ENCODE results near the gene GNE.
"Not testable (repeated sequence)": the region's sequence is repeated elsewhere in the genome, so short reads cannot be mapped to it uniquely, and the experiment has no call there.

The GNE gene, protein sequence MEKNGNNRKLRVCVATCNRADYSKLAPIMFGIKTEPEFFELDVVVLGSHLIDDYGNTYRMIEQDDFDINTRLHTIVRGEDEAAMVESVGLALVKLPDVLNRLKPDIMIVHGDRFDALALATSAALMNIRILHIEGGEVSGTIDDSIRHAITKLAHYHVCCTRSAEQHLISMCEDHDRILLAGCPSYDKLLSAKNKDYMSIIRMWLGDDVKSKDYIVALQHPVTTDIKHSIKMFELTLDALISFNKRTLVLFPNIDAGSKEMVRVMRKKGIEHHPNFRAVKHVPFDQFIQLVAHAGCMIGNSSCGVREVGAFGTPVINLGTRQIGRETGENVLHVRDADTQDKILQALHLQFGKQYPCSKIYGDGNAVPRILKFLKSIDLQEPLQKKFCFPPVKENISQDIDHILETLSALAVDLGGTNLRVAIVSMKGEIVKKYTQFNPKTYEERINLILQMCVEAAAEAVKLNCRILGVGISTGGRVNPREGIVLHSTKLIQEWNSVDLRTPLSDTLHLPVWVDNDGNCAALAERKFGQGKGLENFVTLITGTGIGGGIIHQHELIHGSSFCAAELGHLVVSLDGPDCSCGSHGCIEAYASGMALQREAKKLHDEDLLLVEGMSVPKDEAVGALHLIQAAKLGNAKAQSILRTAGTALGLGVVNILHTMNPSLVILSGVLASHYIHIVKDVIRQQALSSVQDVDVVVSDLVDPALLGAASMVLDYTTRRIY

DNA sequence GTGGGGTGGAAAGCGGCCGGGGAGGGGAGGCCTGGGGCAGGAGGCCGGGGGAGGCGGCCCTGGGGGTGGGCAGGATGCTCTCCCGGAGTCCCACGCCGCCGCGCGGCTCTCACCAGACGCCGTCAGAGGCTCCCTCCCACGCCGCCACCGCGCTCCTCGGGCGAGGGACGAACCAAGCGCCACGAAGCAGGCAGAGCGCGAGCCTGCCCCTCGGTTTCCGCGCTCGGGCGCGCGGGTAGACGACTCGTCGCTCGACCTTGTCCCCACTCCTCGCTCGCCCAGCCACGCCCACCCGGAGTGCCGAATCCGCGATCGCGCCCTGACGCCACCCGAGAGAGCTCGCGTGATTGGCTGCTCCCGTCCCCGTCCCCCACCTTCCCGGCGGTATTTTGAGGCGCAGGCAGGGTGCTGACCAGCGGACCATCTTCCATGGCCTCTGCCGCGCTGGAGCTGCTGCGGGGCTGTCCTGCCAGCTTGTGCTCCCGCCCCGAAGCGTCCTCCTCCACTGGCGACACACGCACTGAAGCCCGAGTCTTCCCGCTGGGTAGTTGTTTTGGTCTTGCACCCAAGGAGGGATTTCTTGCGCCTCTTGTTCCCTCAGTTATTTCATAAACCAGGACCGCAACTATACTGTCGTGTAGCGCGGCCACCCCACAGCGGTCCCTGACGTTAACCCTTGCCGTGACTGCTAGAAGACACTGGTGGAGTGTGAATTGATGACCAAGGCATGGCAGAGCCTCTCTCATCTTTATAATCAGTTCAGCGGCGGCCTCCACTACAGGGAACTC is at the start of gene GNE:
Gene GNE (minus strand): TSS at position 241 of the 788 bp plus-strand sequence. CDS start 9,093 bp downstream, outside the sequence.
- DNase-seq (ENCODE audit: low read depth), result peak; percentile 97

DNA sequence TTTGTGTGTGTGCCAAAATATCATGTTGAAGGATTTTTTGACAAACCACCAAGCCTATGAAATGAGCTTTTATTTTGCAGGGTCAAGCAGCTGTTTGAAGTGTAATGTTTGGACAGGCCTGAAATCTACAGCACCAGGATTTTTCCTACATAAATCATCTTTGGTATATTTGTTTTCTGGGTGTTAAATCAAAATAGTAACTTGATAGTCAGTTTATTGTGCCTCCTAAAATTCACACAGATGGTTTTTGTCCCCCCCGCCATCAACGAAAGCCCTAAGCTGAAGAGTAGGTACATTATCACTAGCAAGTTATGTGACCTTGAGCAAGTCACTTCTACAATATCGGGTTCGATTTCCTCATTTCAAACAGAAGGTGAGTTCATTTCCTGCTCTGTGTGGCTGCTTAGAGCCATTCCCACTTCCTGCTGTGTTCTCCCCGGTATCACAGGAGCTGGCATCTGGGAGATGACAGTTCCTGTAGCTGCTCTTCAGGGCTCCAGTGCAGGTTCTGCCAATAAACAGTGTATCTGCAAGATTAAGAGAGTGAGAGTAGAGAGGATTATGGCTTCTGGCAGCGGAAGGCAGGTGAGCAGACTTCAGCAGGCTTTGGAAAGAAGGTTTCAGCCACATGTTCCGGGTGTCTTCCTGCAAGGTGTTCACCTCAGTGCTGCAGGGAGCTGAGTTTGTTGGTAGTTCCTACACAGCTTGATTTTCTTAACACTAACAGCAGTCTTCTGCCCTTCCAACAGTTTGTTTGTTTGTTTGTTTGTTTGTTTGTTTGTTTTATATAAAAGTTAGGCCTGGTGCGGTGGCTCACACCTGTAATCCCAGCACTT is 48.4 kb upstream of the GNE start:
- peak; percentile 58 for DNase-seq (ENCODE audit: low read depth)

DNA sequence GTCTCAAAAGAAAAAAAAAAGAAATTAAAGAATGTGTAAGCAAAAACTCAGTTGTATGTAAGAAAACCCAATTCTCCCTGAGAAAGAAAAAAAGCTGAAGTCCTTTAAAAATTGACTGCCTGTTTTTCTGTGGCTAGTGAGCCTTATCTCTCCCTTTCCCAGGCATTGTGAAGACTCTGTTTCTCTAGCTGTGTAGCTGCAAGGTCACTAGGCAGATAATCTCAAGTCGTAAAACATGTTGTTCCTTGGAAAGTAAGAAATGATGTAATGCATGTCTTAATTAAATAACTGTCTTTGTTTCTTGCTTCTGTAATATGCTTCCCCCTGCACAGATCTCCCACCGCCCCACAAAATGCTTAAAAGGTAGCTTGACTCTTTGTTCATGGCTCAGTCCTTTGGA is 46.1 kb upstream of the GNE start:
- DNase-seq (ENCODE audit: low read depth), result not testable (repeated sequence)

DNA sequence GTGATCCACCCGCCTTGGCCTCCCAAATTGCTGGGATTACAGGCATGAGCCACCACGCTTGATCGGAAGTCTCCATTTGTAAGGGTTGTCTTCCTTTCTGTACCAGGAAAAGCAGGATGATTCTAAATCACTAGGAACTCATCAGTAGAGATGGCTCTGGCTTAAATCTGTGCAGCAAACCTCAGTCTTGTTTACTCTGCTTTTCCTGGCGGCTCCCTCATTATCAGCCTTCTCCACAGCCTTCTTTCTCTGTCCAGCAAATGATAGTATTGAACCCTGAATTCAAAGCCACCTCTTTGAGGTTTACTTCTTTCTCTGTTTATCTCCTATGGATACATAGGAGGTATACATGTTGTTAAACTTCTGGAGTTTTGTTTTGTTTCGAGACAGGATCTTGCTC is 43.0 kb upstream of the GNE start:
- DNase-seq (ENCODE audit: low read depth), result no peak

DNA sequence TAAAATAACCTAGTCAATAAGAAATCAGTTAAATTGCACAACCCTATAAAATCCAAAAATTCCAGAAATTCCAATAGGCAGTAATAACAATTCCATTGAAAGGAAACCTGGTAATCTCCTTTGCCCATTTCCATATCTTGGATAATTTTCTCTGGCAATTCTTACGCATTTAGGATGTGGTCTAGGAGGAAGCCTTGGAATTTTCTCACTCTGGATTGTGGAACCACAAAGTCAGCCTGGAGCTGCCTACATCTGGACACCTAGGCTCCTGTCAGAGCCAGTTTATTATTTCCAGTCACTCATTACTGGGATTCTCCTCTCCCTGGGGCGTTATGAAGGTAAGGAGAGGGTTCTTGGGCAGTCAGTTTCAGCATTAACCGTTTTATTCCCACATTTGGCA is 40.3 kb upstream of the GNE start:
- peak; percentile 78 for DNase-seq (ENCODE audit: low read depth)

DNA sequence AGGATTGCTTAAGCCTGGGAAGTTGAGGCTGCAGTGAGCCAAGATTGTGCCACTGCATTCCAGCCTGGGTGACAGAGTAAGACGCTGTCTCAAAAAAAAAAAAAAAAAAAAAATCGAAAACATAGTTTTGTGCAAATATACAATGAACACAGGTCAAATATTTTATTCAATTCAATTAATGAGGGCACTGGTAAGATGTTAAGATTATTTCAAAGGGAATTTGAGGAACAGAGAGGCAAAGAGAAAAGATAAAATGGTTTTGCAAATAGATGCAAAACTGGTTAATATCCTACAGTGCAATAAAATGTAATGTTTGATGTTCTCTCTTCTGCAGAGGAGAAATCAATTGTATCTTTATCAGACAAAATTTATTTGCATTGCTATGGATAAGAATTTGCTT is 39.5 kb upstream of the GNE start:
- no peak for DNase-seq (ENCODE audit: low read depth)

DNA sequence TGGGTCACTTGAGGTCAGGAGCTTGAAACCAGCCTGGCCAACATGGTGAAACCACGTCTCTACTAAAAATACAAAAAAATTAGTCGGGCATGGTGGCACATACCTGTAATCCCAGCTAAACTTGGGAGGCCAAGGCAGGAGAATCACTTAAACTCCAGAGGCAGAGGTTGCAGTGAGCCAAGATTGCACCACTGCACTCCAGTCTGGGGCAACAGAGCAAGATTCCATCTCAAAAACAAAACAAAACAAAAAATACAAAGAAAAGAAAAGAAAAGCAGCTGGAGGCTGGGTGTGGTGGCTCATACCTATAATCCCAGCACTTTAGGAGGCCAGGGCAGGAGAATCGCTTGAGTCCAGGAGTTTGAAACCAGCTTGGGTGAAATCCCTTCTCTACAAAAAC is 36.7 kb upstream of the GNE start:
- not testable (repeated sequence) for DNase-seq (ENCODE audit: low read depth)

DNA sequence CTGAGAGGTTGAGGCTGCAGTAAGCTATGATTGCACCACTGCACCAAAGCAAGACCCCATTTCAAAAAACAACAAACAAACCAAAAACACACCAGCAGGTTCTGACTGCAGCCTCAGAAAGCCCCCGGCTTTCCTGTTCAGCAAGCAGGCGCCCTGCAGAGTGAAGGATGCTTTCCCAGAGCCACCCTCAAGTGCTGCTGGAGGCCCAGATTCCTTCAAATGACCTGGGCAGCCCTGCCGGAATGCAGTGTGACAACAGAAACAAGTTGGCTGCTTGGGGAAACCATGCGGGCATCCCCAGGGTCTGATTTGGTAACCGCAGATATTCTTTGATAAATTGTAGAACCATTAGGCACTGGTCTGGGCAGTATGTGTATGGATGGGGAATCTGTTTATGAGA is 35.7 kb upstream of the GNE start:
- no peak for DNase-seq (ENCODE audit: low read depth)

DNA sequence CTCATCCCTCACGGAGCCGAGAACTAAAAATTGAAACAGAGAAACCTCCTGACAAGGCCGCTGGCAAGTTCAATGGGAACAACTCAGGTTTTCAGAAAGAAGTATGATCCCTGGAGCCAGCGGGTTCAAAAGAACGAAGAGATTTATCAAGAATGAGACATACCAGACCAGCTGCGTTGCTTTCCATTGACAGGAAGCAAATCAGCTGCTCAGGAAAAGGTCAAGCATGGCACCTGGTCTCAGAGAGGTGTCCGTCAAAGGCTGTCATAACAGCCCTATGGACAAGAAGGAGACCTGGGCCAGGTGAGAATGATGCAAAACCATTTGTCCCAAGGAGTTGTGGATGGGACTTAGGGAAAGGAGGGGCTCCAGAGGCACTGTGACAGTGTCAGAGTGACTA is 34.9 kb upstream of the GNE start:
- DNase-seq (ENCODE audit: low read depth), result no peak

DNA sequence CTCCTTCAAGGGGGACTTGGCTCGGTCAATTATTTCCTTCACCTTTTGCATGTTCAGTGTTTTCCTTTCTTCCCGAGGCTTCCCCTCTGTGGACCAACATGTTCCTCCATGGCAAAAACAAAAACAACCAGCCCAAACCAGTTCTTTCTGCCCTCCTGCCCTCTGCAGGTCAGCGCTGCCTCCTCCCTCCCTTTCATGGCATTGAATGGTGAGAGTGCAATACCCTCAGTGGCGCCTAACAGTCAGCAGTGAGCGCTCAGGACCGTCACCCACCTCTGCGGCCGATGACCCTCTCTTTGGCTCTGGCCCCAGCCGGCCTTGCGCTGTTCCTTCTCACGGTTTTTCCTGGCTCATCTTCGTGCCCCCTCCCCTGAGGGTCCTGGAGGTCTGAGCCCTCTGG is 34.4 kb upstream of the GNE start:
- DNase-seq (ENCODE audit: low read depth), result no peak

DNA sequence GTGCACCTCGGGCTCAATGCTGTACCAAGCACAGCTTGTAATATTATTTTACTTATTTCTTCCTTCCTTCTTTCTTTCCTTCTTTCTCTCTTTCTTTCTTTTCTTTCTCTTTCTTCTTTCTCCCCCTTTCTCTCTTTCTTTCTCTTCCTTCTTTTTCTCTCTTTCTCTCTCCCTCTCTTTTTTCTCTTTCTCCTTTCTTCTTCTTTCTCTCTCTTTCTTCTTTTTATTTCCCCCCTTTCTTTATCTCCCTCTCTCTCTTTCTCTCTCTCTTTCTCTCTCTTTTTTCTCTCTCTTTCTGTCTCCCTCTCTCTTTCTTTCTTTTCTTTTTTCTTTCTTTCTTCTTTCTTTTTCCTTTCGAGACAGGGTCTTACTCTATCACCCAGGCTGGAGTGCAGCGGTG is 32.7 kb upstream of the GNE start:
- no peak for DNase-seq (ENCODE audit: low read depth)

DNA sequence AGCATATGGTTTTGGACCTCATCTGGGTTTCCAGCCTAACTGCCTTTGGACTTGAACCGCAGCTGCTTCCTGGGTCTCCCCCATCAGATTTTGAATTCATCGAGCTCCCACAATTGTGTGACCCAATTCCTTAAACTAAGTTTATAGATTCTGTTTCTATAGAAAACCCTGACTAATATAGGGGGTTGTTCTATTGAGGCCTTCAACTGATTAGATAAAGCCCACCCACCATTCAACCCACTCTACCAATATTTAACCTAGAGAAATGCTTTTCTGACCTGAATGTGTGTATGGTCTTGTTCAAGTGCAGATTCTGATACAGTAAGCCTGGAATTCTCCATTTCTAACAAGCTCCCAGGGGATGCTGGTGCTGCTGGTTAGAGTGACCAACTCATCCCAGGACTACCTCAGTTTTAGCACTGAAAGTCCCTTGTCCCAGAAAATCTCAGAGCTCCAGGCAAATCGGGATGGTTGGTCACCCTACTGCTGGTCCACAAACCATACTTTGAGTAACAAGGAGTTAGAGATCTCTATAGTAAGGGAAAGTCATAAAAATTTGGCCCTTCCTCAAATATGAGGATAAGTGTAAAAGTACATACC is 31.7 kb upstream of the GNE start:
- DNase-seq (ENCODE audit: low read depth), result no peak

DNA sequence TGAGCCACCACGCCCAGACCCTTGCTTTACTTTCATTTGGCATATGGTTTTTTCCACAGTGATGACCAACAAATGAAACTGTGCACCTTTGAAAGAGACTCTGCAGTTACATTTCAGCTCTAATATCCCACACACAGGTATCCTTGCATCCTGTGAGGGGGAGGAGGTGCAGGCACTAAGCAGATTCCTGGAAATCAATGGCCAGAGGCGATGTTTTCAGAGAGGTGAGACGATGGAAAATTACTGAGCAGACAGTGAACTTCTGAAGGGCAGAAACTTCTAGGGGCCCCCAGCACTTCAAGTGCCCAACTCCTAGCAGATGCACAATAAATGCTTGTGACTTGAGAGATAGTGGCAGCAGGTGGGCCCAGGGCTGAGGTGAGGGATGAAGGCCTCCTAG is 29.8 kb upstream of the GNE start:
- no peak for DNase-seq (ENCODE audit: low read depth)

DNA sequence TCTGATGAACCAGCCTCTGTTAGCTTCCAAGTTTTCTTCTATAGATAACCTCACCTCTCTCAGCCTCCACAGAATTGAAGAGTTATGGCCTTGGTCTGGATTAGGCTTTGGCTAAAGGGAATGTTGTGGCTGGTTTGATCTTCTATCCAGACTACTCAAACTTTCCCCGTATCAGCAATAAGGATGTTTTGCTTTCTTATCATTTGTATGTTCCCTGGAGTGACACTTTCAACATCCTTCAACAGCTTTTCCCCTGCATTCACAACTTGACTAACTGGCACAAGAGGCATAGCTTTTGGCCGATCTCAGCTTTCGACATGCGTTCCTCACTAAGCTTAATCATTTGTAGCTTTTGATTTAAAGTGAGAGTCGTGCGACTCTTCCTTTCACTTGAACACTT is 28.1 kb upstream of the GNE start:
- DNase-seq (ENCODE audit: low read depth), result no peak

DNA sequence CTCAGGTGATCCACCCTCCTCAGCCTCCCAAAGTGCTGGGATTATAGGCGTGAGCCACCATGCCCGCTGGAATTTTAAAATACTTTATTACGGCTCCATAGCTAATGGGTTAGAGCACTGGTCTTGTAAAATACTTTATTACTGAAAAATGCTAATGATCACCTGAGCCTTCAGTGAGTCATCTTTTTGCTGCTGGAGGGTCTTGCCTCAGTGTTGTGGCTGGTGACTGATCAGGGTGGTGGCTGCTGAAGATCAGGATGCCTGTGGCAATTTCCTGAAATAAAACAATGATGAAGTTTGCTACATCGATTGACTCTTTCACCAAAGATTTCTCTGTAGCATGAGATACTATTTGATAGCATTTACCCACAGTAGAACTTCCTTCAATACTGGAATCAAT is 26.0 kb upstream of the GNE start:
- DNase-seq (ENCODE audit: low read depth), result peak; percentile 63

DNA sequence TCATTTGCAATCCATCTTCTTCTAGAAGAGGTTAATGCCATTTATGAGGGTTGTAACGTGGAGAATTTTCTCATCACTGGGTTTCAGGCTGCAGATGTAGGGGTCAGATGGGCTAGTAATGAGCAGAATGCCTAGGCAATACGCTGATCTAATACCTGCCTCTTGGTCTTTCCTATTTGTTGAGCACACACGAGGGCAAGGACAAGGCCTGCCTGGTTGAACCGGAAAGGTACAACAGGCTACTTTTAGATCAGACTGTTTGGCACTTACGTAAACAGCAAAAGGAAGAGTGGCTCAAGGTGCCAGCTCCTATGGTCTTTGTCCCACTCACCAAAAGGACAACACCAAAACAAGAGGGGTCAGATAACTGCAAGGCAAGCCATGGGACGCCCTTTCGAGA is 24.0 kb upstream of the GNE start:
- DNase-seq (ENCODE audit: low read depth), result no peak

DNA sequence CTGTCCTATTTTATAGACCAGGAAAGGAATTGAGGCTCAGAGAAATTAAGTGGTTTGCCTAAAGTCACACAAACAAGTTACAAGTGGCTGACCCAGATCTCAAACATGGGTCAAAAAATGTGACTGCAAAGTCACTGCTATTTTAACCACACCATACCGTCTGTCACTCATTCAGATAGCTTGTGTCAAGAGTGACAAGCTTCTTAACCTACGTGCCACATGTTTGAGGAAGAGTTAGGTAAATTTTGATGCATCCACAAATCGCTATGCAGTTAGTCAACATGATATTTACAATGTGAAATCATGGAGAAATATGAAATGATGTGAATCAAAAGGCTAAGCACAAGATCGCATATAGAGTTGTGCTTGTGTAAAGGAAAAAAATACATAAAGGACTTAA is 22.7 kb upstream of the GNE start:
- no peak for DNase-seq (ENCODE audit: low read depth)

DNA sequence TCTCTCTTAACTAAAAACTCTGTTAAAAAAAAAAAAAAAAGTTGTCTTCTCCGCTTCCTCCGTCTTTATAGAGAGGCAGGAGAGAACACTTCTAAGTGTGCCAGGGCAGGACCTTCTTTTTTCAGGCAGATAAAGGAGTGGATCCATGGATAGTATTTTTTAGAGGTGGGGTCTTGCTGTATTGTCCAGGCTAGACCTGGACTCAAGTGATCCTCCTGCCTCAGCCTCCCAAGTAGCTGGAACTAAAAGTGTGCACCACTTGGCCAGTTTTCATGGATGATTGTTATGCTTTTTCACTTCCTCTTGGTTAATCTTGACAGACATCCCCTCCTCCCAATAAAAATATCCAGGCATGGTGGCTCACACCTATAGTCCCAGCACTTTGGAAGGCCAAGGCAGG is 20.0 kb upstream of the GNE start:
- DNase-seq (ENCODE audit: low read depth), result no peak

DNA sequence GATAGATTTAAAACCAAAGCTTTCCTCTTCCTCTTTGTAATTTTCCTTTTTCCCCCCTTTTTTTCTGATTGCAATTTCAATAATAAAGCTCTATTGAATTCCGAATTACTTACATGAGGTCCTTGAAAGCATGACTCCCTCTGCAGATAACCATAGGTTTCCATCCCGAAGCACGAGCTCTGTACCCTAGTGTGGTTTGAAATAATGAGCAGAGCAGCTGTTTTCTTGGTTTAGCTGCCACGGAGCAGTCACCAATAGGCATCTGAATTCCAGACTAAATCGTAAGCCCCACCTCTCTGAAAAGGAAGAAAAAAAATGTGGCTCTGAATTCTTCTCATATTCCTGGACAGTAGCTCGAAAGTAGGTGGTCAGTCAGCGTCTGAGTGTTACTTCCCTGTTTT is 18.5 kb upstream of the GNE start:
- peak; percentile 87 for DNase-seq (ENCODE audit: low read depth)

DNA sequence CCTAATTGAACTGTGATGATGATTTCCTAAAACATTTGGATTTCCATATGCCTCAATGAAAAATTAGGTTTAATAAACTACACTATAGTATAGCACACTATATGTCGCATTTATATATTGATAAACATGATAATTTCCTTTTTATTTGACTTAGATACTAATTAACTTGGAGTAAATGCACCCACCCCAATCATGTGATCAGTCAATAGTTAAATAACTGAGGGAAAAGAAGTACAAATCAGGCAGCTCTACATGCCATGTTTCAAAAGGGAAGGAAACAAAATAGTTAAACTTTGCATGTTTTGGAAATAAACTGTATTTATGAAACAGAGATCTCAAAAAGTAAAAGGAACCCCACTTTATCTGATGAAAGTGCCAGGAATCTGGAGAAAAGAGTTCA is 18.0 kb upstream of the GNE start:
- DNase-seq (ENCODE audit: low read depth), result no peak

DNA sequence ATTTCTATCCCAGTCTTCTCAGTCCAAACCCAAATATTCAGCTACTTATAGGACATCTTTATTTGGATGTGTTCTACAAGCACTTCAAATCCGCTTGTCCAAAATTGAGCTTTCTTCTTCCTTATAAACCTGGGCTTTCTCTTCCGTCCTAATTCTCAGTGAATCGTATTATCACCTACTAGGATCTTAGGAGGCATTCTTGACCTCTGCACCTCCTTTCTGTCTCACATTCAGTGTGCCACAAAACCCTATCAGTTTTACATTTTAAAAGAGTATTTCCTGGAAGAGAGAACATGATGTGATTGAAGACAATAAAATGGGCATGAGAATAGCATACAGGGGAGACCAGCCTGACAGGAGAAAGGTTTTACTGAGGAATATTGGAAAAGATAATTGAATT is 16.8 kb upstream of the GNE start:
- no peak for DNase-seq (ENCODE audit: low read depth)

DNA sequence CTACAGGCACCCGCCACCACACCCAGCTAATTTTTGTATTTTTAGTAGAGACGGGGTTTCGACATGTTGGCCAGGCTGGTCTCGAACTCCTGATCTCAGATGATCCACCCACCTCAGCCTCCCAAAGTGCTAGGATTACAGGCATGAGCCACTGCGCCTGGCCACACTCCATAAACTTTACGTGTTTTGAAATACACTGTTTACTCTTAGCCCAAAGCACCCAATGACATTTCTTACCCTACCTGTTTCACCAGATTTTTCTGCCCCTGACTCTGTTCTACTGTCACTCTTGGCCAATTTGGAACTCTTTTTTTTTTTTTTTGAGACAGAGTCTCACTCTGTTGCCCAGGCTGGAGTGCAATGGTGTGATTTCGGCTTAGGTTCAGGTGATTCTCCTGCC is 15.1 kb upstream of the GNE start:
- not testable (repeated sequence) for DNase-seq (ENCODE audit: low read depth)

Data from ELR (cell line).